SK-N-SH treated with all-trans-retinoic acid at 6 μM for 48 hours (cell line): ENCODE results near the gene FBXL17.

ENCODE experiments used
- GLIS3 ChIP-seq: fragments of 250-450 bp; sonication (Bioruptor Pico); IDR thresholded peaks from 2 replicates; pipeline ENCODE4 v1.5.0; 2020; ENCODE audit warnings: mild to moderate bottlenecking, moderate library complexity
- ZC3H10 ChIP-seq: fragments of 250-450 bp; sonication (Bioruptor Pico); IDR thresholded peaks from 2 replicates; pipeline ENCODE4 v1.5.1; 2021; ENCODE audit warnings: mild to moderate bottlenecking, moderate library complexity

- TF ChIP-seq ZC3H10 (CRISPR knock-in tag) (no peak), GLIS3 (no peak)
Observed at GRCh38 chr5:108101821-108102220, 280.1 kb downstream of the FBXL17 start.
